GM10847 (cell line): ENCODE measurements around the gene POLR1A.

Source experiments
- POLR2A ChIP-seq: IDR thresholded peaks from 2 replicates; pipeline ENCODE4 v1.6.1; 2011; ENCODE audit not compliant: insufficient read length; ENCODE audit errors: extremely low read depth

POLR1A gene

GRCh38 chr2:86012007-86012712 is 93.5 kb downstream of the POLR1A start:
- no peak for TF ChIP-seq POLR2A

- TF ChIP-seq POLR2A, result no peak
These were observed 94.2 kb downstream of the POLR1A start for GRCh38 chr2:86011449-86011941.

- no peak for TF ChIP-seq POLR2A
These were observed 95.6 kb downstream of the POLR1A start for GRCh38 chr2:86010083-86010482.

- no peak for TF ChIP-seq POLR2A
These were observed 99.2 kb downstream of the POLR1A start for GRCh38 chr2:86006524-86006923.

GRCh38 chr2:86003967-86004366 is 101.7 kb downstream of the POLR1A start:
- no peak for TF ChIP-seq POLR2A

GRCh38 chr2:86003104-86003503 is 102.6 kb downstream of the POLR1A start:
- no peak for TF ChIP-seq POLR2A

- TF ChIP-seq POLR2A, result no peak
These were observed 103.3 kb downstream of the POLR1A start for GRCh38 chr2:86002375-86002774.

GRCh38 chr2:86001326-86001725 is 104.4 kb downstream of the POLR1A start:
- no peak for TF ChIP-seq POLR2A

GRCh38 chr2:86000938-86001312 is 104.8 kb downstream of the POLR1A start:
- TF ChIP-seq POLR2A, result no peak

- no peak for TF ChIP-seq POLR2A
These were observed 105.4 kb downstream of the POLR1A start for GRCh38 chr2:86000131-86000937.

GRCh38 chr2:85999061-85999831 is 106.4 kb downstream of the POLR1A start:
- no peak for TF ChIP-seq POLR2A

GRCh38 chr2:85998071-85998991 is 107.4 kb downstream of the POLR1A start:
- TF ChIP-seq POLR2A, result no peak

GRCh38 chr2:85997017-85997970 is 108.4 kb downstream of the POLR1A start:
- TF ChIP-seq POLR2A, result no peak

- no peak for TF ChIP-seq POLR2A
These were observed 109.1 kb downstream of the POLR1A start for GRCh38 chr2:85996591-85996990.
